K562 (cell line): Measurements from ENCODE around the gene PPIA. TPM values are rescaled to one million over a fixed set of nuclear protein-coding genes. Genes with fewer than 3 reads are reported as not detected.

Experiments used
- CCNT2 ChIP-seq: IDR thresholded peaks from 2 replicates; pipeline ENCODE4 v1.6.1; 2011; ENCODE audit warnings: borderline replicate concordance, low read depth, mild to moderate bottlenecking, moderate library complexity, mixed read lengths, low read length; ENCODE audit not compliant: insufficient read length; ENCODE audit errors: extremely low read depth
- FOXK2 ChIP-seq, 2 experiments: fragments of 450-650 bp; IDR thresholded peaks in 1 of 2; conservative IDR thresholded peaks in 1 of 2; 2 replicates each; pipeline ENCODE4 v1.6.1; 2016; ENCODE audit warnings: low read depth in 2 of 2, mild to moderate bottlenecking in 1 of 2
- HOXB6 ChIP-seq: fragments of 250-450 bp; sonication (Bioruptor Pico); IDR thresholded peaks from 2 replicates; pipeline ENCODE4 v1.5.1; 2022; ENCODE audit warnings: mild to moderate bottlenecking, borderline replicate concordance
- L3MBTL2 ChIP-seq: fragments of 450-650 bp; IDR thresholded peaks from 2 replicates; pipeline ENCODE4 v1.6.1; 2016; ENCODE audit warnings: mild to moderate bottlenecking, moderate library complexity
- MCM5 ChIP-seq: fragments of 450-650 bp; IDR thresholded peaks from 2 replicates; pipeline ENCODE4 v1.6.1; 2016; ENCODE audit warnings: low read depth
- NONO ChIP-seq, 2 experiments: fragments of 200-400 bp in 1 of 2; fragments of 450-650 bp in 1 of 2; formaldehyde crosslinking in 1 of 2; IDR thresholded peaks; 2 replicates each; pipeline ENCODE4 v1.6.1; 2017; ENCODE audit warnings: low read depth in 2 of 2, mild to moderate bottlenecking in 2 of 2, moderate library complexity in 2 of 2, low read length in 1 of 2
- POLR3A ChIP-seq: IDR thresholded peaks from 2 replicates; pipeline ENCODE4 v1.6.1; 2011; ENCODE audit warnings: borderline replicate concordance, mild to moderate bottlenecking, moderate library complexity; ENCODE audit not compliant: insufficient read length, insufficient read depth; ENCODE audit errors: extremely low read depth
- PYGO2 ChIP-seq: fragments of 450-650 bp; IDR thresholded peaks from 2 replicates; pipeline ENCODE4 v1.6.1; 2016; ENCODE audit warnings: mild to moderate bottlenecking, missing genetic modification characterization, moderate library complexity, missing compliant biosample characterization
- RBM15 ChIP-seq: fragments of 200-400 bp; formaldehyde crosslinking; IDR thresholded peaks from 2 replicates; pipeline ENCODE4 v1.6.1; 2018; ENCODE audit warnings: mild to moderate bottlenecking, low read length, moderate library complexity; ENCODE audit not compliant: insufficient read depth
- SUPT5H ChIP-seq: fragments of 450-650 bp; IDR thresholded peaks from 2 replicates; pipeline ENCODE4 v1.6.1; 2016
- polyA plus RNA-seq, 8 experiments: library from polyadenylated mRNA; depleted of rRNA in 4 of 8; stranded (reverse) in 5 of 8; unstranded in 3 of 8; fragments of >200 nt; fragmentation: Nextera tagmentation in 2 of 8; fragmentation: Illumina TruSeq in 1 of 8; extraction: Ambion mirVana in 2 of 8; extraction: Trizol in 1 of 8; gene quantifications; 2 replicates each; pipeline versions ENCODE4 v1.2.1 to v1.2.3, GENCODE V29; 2011 to 2014; ENCODE audit warnings: inconsistent platforms in 1 of 8, missing spikeins in 1 of 8
- total RNA-seq, 7 experiments: library from RNA; depleted of rRNA in 6 of 7; stranded (reverse); fragments of >200 nt in 6 of 7; fragmentation: Illumina TruSeq in 2 of 7; extraction: Trizol in 2 of 7; gene quantifications; 2 replicates each; pipeline versions ENCODE4 v1.2.1 to v1.2.3, GENCODE V29; 2011 to 2021; ENCODE audit warnings: low replicate concordance in 1 of 7
- TF ChIP-seq, protein P1 (sequence below): fragments of 200-800 bp; sonication (Bioruptor generic); IDR thresholded peaks from 2 replicates; pipeline ENCODE4 v1.6.1; 2016; ENCODE audit warnings: missing genetic modification characterization, missing compliant biosample characterization
- TF ChIP-seq, protein P2 (sequence below): fragments of 450-650 bp; conservative IDR thresholded peaks from 2 replicates; pipeline ENCODE4 v1.6.1; 2016; ENCODE audit warnings: missing genetic modification characterization, low read depth, mild to moderate bottlenecking, control low read depth, missing compliant biosample characterization
- TF ChIP-seq, protein P3 (sequence below): sonication (generic); formaldehyde crosslinking; IDR thresholded peaks from 2 replicates; pipeline ENCODE4 v1.8.0; 2023; ENCODE audit warnings: missing genetic modification reagents, mild to moderate bottlenecking, borderline replicate concordance

Gene PPIA
- total and polyA plus RNA-seq, 9 of the 15 experiments (the other 6 are each of a cell fraction or from before 2014, with no cell fraction given): 2,583 to 7,504 (median 3,973) TPM

DNA sequence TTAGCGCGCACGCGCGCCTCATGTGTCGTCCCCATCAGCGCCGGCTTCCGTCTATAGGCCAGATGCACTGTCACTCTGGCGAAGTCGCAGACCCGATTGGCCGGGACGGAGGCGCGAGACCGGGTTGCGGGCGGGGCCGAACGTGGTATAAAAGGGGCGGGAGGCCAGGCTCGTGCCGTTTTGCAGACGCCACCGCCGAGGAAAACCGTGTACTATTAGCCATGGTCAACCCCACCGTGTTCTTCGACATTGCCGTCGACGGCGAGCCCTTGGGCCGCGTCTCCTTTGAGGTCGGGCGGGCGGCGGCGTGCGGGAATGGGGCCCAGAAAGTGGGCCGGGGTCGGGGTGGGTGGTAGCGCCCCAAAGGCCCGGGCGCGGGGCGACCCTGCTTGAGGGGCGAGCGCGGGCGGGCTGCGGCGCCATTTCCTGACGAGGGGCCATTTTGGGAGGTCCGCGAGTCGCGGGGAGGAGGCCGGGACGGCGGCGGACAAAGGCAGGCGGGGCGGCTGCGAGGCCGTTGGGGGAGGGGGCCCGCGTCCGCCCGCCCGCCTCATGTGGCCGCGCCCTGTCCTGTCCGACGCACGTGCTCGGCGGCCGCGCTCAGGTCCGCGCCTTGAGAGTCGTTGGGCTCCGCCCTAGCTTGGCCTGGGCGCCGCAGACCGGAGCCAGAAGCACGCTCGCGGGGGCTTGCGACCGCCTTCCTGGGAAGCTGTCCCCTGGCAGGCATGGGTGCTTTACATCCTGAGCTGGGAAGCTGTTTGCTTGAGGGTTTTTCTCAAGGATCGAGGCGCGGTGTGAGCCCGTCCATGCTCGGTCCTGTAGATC, at the start of gene PPIA (continued):
- TF ChIP-seq, protein P1, sequence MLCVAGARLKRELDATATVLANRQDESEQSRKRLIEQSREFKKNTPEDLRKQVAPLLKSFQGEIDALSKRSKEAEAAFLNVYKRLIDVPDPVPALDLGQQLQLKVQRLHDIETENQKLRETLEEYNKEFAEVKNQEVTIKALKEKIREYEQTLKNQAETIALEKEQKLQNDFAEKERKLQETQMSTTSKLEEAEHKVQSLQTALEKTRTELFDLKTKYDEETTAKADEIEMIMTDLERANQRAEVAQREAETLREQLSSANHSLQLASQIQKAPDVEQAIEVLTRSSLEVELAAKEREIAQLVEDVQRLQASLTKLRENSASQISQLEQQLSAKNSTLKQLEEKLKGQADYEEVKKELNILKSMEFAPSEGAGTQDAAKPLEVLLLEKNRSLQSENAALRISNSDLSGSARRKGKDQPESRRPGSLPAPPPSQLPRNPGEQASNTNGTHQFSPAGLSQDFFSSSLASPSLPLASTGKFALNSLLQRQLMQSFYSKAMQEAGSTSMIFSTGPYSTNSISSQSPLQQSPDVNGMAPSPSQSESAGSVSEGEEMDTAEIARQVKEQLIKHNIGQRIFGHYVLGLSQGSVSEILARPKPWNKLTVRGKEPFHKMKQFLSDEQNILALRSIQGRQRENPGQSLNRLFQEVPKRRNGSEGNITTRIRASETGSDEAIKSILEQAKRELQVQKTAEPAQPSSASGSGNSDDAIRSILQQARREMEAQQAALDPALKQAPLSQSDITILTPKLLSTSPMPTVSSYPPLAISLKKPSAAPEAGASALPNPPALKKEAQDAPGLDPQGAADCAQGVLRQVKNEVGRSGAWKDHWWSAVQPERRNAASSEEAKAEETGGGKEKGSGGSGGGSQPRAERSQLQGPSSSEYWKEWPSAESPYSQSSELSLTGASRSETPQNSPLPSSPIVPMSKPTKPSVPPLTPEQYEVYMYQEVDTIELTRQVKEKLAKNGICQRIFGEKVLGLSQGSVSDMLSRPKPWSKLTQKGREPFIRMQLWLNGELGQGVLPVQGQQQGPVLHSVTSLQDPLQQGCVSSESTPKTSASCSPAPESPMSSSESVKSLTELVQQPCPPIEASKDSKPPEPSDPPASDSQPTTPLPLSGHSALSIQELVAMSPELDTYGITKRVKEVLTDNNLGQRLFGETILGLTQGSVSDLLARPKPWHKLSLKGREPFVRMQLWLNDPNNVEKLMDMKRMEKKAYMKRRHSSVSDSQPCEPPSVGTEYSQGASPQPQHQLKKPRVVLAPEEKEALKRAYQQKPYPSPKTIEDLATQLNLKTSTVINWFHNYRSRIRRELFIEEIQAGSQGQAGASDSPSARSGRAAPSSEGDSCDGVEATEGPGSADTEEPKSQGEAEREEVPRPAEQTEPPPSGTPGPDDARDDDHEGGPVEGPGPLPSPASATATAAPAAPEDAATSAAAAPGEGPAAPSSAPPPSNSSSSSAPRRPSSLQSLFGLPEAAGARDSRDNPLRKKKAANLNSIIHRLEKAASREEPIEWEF (CRISPR knock-in tag): no peak
- TF ChIP-seq, protein P2, sequence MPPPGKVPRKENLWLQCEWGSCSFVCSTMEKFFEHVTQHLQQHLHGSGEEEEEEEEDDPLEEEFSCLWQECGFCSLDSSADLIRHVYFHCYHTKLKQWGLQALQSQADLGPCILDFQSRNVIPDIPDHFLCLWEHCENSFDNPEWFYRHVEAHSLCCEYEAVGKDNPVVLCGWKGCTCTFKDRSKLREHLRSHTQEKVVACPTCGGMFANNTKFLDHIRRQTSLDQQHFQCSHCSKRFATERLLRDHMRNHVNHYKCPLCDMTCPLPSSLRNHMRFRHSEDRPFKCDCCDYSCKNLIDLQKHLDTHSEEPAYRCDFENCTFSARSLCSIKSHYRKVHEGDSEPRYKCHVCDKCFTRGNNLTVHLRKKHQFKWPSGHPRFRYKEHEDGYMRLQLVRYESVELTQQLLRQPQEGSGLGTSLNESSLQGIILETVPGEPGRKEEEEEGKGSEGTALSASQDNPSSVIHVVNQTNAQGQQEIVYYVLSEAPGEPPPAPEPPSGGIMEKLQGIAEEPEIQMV (tag): no peak
- no peak for TF ChIP-seq RBM15
- no peak for TF ChIP-seq HOXB6 (CRISPR knock-in tag)
- TF ChIP-seq NONO (IDR thresholded peaks at IDR 0.05; ENCODE audit: low read depth in 2 of 2, low read length in 1 of 2): peak; percentile 47 to 91; a peak in 3 of 4 replicates
- no peak for TF ChIP-seq POLR3A
- TF ChIP-seq, protein P3, sequence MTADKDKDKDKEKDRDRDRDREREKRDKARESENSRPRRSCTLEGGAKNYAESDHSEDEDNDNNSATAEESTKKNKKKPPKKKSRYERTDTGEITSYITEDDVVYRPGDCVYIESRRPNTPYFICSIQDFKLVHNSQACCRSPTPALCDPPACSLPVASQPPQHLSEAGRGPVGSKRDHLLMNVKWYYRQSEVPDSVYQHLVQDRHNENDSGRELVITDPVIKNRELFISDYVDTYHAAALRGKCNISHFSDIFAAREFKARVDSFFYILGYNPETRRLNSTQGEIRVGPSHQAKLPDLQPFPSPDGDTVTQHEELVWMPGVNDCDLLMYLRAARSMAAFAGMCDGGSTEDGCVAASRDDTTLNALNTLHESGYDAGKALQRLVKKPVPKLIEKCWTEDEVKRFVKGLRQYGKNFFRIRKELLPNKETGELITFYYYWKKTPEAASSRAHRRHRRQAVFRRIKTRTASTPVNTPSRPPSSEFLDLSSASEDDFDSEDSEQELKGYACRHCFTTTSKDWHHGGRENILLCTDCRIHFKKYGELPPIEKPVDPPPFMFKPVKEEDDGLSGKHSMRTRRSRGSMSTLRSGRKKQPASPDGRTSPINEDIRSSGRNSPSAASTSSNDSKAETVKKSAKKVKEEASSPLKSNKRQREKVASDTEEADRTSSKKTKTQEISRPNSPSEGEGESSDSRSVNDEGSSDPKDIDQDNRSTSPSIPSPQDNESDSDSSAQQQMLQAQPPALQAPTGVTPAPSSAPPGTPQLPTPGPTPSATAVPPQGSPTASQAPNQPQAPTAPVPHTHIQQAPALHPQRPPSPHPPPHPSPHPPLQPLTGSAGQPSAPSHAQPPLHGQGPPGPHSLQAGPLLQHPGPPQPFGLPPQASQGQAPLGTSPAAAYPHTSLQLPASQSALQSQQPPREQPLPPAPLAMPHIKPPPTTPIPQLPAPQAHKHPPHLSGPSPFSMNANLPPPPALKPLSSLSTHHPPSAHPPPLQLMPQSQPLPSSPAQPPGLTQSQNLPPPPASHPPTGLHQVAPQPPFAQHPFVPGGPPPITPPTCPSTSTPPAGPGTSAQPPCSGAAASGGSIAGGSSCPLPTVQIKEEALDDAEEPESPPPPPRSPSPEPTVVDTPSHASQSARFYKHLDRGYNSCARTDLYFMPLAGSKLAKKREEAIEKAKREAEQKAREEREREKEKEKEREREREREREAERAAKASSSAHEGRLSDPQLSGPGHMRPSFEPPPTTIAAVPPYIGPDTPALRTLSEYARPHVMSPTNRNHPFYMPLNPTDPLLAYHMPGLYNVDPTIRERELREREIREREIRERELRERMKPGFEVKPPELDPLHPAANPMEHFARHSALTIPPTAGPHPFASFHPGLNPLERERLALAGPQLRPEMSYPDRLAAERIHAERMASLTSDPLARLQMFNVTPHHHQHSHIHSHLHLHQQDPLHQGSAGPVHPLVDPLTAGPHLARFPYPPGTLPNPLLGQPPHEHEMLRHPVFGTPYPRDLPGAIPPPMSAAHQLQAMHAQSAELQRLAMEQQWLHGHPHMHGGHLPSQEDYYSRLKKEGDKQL: peak; percentile 59; the same call in 1 of the 2 replicates
- TF ChIP-seq L3MBTL2: peak; percentile 95
- no peak for TF ChIP-seq PYGO2 (tag)
- peak; percentile 91 for TF ChIP-seq CCNT2
- TF ChIP-seq SUPT5H: peak; percentile 99
- TF ChIP-seq FOXK2 (conservative IDR thresholded peaks at IDR 0.05 in 1 of 2, IDR thresholded peaks at IDR 0.05 in 1 of 2; ENCODE audit: low read depth in 2 of 2): peak in 1 of 2 experiments; percentile 47; a peak in 1 of 4 replicates
- TF ChIP-seq MCM5: no peak
